Measurements from ENCODE around the gene RXFP1.

- TF ChIP-seq POLR2A (IDR thresholded peaks at IDR 0.05) (no peak), CTCF (IDR thresholded peaks at IDR 0.05) (no peak), POLR2AphosphoS5 (IDR thresholded peaks at IDR 0.05) (no peak)
Observed at GRCh38 chr4:158597879-158598596, 76.4 kb downstream of the RXFP1 start.

All from suprapubic skin (tissue), 4 donors.